Spleen (tissue), 7 donors: ENCODE data around the gene COL23A1.

Experiments
- CTCF ChIP-seq, 11 experiments: fragments of 200-600 bp in 7 of 11; fragments of 450-650 bp in 4 of 11; sonication (generic) in 4 of 11; IDR thresholded peaks in 8 of 11; conservative IDR thresholded peaks in 3 of 11; 1 replicate in 7 of 11; 2 replicates in 4 of 11; pipeline versions ENCODE4 v1.4.0 to v1.8.0; 2016 to 2021; ENCODE audit warnings: antibody characterized with exemption in 11 of 11, inconsistent platforms in 4 of 11, mild to moderate bottlenecking in 1 of 11
- POLR2A ChIP-seq, 3 donors: fragments of 450-650 bp; IDR thresholded peaks; one replicate each; pipeline ENCODE4 v1.5.1; 2017; ENCODE audit warnings: antibody characterized with exemption in 3 of 3, mild to moderate bottlenecking in 1 of 3
- donor health status: DM: no; HTN: no; CAD: no; lungs with moderate emphysema.
- donor health status: DM: no; HTN: no; CAD: no.
- donor health status: DM: no; HTN: no; CAD: no.

- no peak for TF ChIP-seq CTCF (IDR thresholded peaks at IDR 0.05 in 8 of 11, conservative IDR thresholded peaks at IDR 0.05 in 3 of 11)
- no peak for TF ChIP-seq POLR2A (IDR thresholded peaks at IDR 0.05)
Measured at GRCh38 chr5:178630475-178630930, 40.3 kb upstream of the COL23A1 start.
